H1 (cell line): ENCODE data around the gene TMEM117. TPM values are rescaled to one million over a fixed set of nuclear protein-coding genes. Genes with fewer than 3 reads are reported as not detected.

ENCODE experiments used
- CTCF ChIA-PET: fragments of 300-600 bp; sonication (Branson Sonifier 250); formaldehyde crosslinking; loops from one replicate; lab custom pipeline; 2021; ENCODE audit not compliant: partially characterized antibody; lab: Charles Lee
- POLR2A ChIA-PET: fragments of 300-600 bp; sonication (Branson Sonifier 250); formaldehyde crosslinking; loops from one replicate; lab custom pipeline; 2021; ENCODE audit warnings: inconsistent platforms; ENCODE audit not compliant: partially characterized antibody; lab: Charles Lee
- DNase-seq, 2 experiments: peaks; one replicate each; pipeline versions ENCODE4 v3.0.0 to v3.0.0-alpha.2; 2010 to 2022; ENCODE audit warnings: low spot score in 2 of 2, low read depth in 1 of 2, mixed read lengths in 1 of 2
- FAIRE-seq: peaks from 2 replicates; lab custom pipeline; 2011; peaks lifted over from hg19 to GRCh38; lab: Jason Lieb, UNC
- H2AFZ ChIP-seq: 2 replicates; pipeline ENCODE4 v1.8.1; 2012; ENCODE audit warnings: low read length, inconsistent platforms
- H2AK5ac ChIP-seq: 2 replicates; pipeline ENCODE4 v1.6.1; 2013; ENCODE audit warnings: low read depth, low read length
- H2BK120ac ChIP-seq: replicated peaks from 2 replicates; pipeline ENCODE3; 2013; ENCODE audit warnings: low read depth, low read length, inconsistent platforms
- H2BK12ac ChIP-seq: 2 replicates; pipeline ENCODE4 v1.6.1; 2013; ENCODE audit warnings: low read depth, low read length
- H2BK15ac ChIP-seq: 2 replicates; pipeline ENCODE4 v1.6.1; 2013; ENCODE audit warnings: low read length
- H2BK20ac ChIP-seq: 2 replicates; pipeline ENCODE4 v1.6.1; 2013; ENCODE audit warnings: low read length
- H2BK5ac ChIP-seq: 2 replicates; pipeline ENCODE4 v1.6.1; 2013; ENCODE audit warnings: low read depth, low read length
- H3K14ac ChIP-seq: 2 replicates; pipeline ENCODE4 v1.6.1; 2013; ENCODE audit warnings: inconsistent platforms; ENCODE audit not compliant: insufficient read length
- H3K18ac ChIP-seq: 2 replicates; pipeline ENCODE4 v1.6.1; 2013; ENCODE audit warnings: low read length; ENCODE audit errors: extremely low read depth
- H3K23ac ChIP-seq: 2 replicates; pipeline ENCODE4 v1.6.1; 2013; ENCODE audit warnings: inconsistent platforms; ENCODE audit not compliant: insufficient read length
- H3K23me2 ChIP-seq: 2 replicates; pipeline ENCODE4 v1.6.1; 2013; ENCODE audit warnings: low read depth, low read length
- H3K27ac ChIP-seq: 2 replicates; pipeline ENCODE4 v1.6.1; 2011; ENCODE audit warnings: low read depth, low read length, inconsistent platforms
- H3K27me3 ChIP-seq, 4 experiments: replicated peaks in 1 of 4; 1 replicate in 1 of 4; 2 replicates in 3 of 4; pipeline versions ENCODE4 v1.6.1 to v1.8.1; 2011 to 2013; ENCODE audit warnings: low read length in 3 of 4, mild to moderate bottlenecking in 3 of 4, inconsistent platforms in 2 of 4, mixed read lengths in 2 of 4, moderate library complexity in 1 of 4; ENCODE audit not compliant: control insufficient read depth in 3 of 4, insufficient read depth in 3 of 4; ENCODE audit errors: extremely low read depth in 1 of 4
- H3K36me3 ChIP-seq, 4 experiments: 2 replicates each; pipeline versions ENCODE4 v1.6.1 to v1.8.1; 2011 to 2013; ENCODE audit warnings: mild to moderate bottlenecking in 4 of 4, low read length in 3 of 4, moderate library complexity in 2 of 4, control low read depth in 1 of 4, inconsistent platforms in 1 of 4; ENCODE audit not compliant: insufficient read depth in 4 of 4, control insufficient read depth in 2 of 4
- H3K4ac ChIP-seq: replicated peaks from 2 replicates; pipeline ENCODE3; 2013; ENCODE audit warnings: low read length, low read depth, mixed read lengths, inconsistent platforms; ENCODE audit not compliant: insufficient read length
- H3K4me1 ChIP-seq, 4 experiments: replicated peaks in 1 of 4; 1 replicate in 1 of 4; 2 replicates in 3 of 4; pipeline versions ENCODE4 v1.6.1 to v1.8.1; 2011 to 2013; ENCODE audit warnings: low read length in 3 of 4, inconsistent platforms in 2 of 4, mixed read lengths in 1 of 4; ENCODE audit not compliant: insufficient read depth in 4 of 4, control insufficient read depth in 3 of 4
- H3K4me2 ChIP-seq, 2 experiments: 2 replicates each; pipeline versions ENCODE4 v1.6.1 to v1.8.1; 2011 to 2013; ENCODE audit warnings: low read depth in 2 of 2, low read length in 2 of 2, control low read depth in 1 of 2, inconsistent platforms in 1 of 2, mild to moderate bottlenecking in 1 of 2; ENCODE audit not compliant: insufficient read depth in 1 of 2
- H3K4me3 ChIP-seq, 4 experiments: fragments of 200-600, 300-600 bp in 1 of 4; sonication (generic), shearing (Covaris generic), sonication (Bioruptor Twin) in 1 of 4; 2 replicates each; pipeline versions ENCODE4 v1.5.1 to v1.8.1; 2011 to 2016; ENCODE audit warnings: low read length in 4 of 4, low read depth in 3 of 4, control low read depth in 2 of 4, inconsistent platforms in 2 of 4, mild to moderate bottlenecking in 2 of 4, mixed read lengths in 1 of 4, moderate library complexity in 1 of 4; ENCODE audit not compliant: insufficient read depth in 2 of 4; ENCODE audit errors: extremely low read depth in 1 of 4
- H3K56ac ChIP-seq: replicated peaks from 2 replicates; pipeline ENCODE3; 2013; ENCODE audit warnings: low read depth, mild to moderate bottlenecking, mixed read lengths, low read length, inconsistent platforms; ENCODE audit not compliant: insufficient read length
- H3K79me1 ChIP-seq: 2 replicates; pipeline ENCODE4 v1.6.1; 2013; ENCODE audit warnings: low read depth, low read length, control low read depth
- H3K79me2 ChIP-seq, 2 experiments: 2 replicates each; pipeline versions ENCODE4 v1.6.1 to v1.8.1; 2012 to 2013; ENCODE audit warnings: low read length in 2 of 2, mild to moderate bottlenecking in 2 of 2, inconsistent platforms in 1 of 2; ENCODE audit not compliant: insufficient read depth in 2 of 2, control insufficient read depth in 1 of 2
- H3K9ac ChIP-seq, 4 experiments: replicated peaks in 1 of 4; 1 replicate in 1 of 4; 2 replicates in 3 of 4; pipeline versions ENCODE4 v1.6.1 to v1.8.1; 2011 to 2013; ENCODE audit warnings: low read depth in 3 of 4, low read length in 3 of 4, control low read depth in 2 of 4, mild to moderate bottlenecking in 2 of 4, moderate library complexity in 2 of 4, inconsistent platforms in 1 of 4; ENCODE audit errors: extremely low read depth in 1 of 4
- H3K9me3 ChIP-seq, 2 experiments: 2 replicates each; pipeline versions ENCODE4 v1.6.1 to v1.8.1; 2012 to 2013; ENCODE audit warnings: mild to moderate bottlenecking in 2 of 2, moderate library complexity in 2 of 2, control low read depth in 1 of 2, inconsistent platforms in 1 of 2, low read depth in 1 of 2, low read length in 1 of 2, mixed read lengths in 1 of 2; ENCODE audit not compliant: insufficient read depth in 2 of 2
- H4K20me1 ChIP-seq, 2 experiments: replicated peaks in 1 of 2; 2 replicates each; pipeline versions ENCODE3 to v1.8.1; 2011 to 2013; ENCODE audit warnings: inconsistent platforms in 2 of 2, low read length in 2 of 2, mild to moderate bottlenecking in 1 of 2; ENCODE audit not compliant: insufficient read depth in 2 of 2, control insufficient read depth in 1 of 2
- H4K5ac ChIP-seq: 2 replicates; pipeline ENCODE4 v1.6.1; 2013; ENCODE audit warnings: low read length, low read depth, mixed read lengths, inconsistent platforms; ENCODE audit not compliant: insufficient read length
- H4K8ac ChIP-seq: 2 replicates; pipeline ENCODE4 v1.8.0; 2013; ENCODE audit warnings: mild to moderate bottlenecking, moderate library complexity, low read length, inconsistent platforms; ENCODE audit not compliant: insufficient read depth; ENCODE audit errors: extremely low read depth
- H4K91ac ChIP-seq: replicated peaks from 2 replicates; pipeline ENCODE3; 2013; ENCODE audit warnings: low read length, mixed read lengths, inconsistent platforms; ENCODE audit not compliant: insufficient read length
- CTBP2 ChIP-seq: IDR thresholded peaks from 2 replicates; pipeline ENCODE4 v1.7.0; 2011; ENCODE audit warnings: borderline replicate concordance, mild to moderate bottlenecking, moderate library complexity, mixed read lengths, low read length; ENCODE audit not compliant: insufficient read depth, insufficient read length
- EP300 ChIP-seq, 2 experiments: IDR thresholded peaks; 1 replicate in 1 of 2; 2 replicates in 1 of 2; pipeline ENCODE4 v1.6.1; 2011 to 2012; ENCODE audit warnings: low read depth in 2 of 2, low read length in 2 of 2, mild to moderate bottlenecking in 2 of 2, borderline replicate concordance in 1 of 2, inconsistent platforms in 1 of 2, moderate library complexity in 1 of 2
- RBBP5 ChIP-seq: IDR thresholded peaks from 2 replicates; pipeline ENCODE4 v1.7.1; 2012; ENCODE audit warnings: low read depth, mild to moderate bottlenecking, inconsistent platforms, low read length, moderate library complexity, borderline replicate concordance
- SP2 ChIP-seq: IDR thresholded peaks from 2 replicates; pipeline ENCODE4 v1.6.1; 2012; ENCODE audit warnings: mild to moderate bottlenecking, low read length, inconsistent platforms
- WGBS, 2 experiments: shearing (Covaris generic) in 1 of 2; methylation state at CpG; one replicate each; pipeline versions ENCODE4 v1.1.6 to v1.1.7; 2013 to 2015; ENCODE audit warnings: low lambda C conversion rate in 2 of 2, mixed read lengths in 2 of 2, inconsistent platforms in 1 of 2, low coverage in 1 of 2, missing lambda C conversion rate in 1 of 2; ENCODE audit not compliant: insufficient replicate concordance in 2 of 2, insufficient coverage in 1 of 2, insufficient read length in 1 of 2; ENCODE audit errors: extremely low coverage in 1 of 2, missing lambda C conversion rate in 1 of 2; 5-methylcytosine and 5-hydroxymethylcytosine counted together
- polyA plus RNA-seq, 7 experiments: library from polyadenylated mRNA; depleted of rRNA in 3 of 7; stranded (reverse) in 5 of 7; unstranded in 2 of 7; fragments of >200 nt in 5 of 7; fragments of 200-250 nt in 2 of 7; gene quantifications; 1 replicate in 5 of 7; 2 replicates in 1 of 7; 4 replicates in 1 of 7; pipeline versions ENCODE4 v1.2.1 to v1.2.3, GENCODE V29; 2011 to 2013; ENCODE audit warnings: missing spikeins in 2 of 7, mixed read lengths in 2 of 7
- total RNA-seq: library from RNA; stranded (reverse); fragmentation: NEBNext Ultra II Directional; extraction: Animal tissue kit (Norgen Biotek cat#: 25700); gene quantifications from 2 replicates; pipeline ENCODE4 v1.2.1, GENCODE V29; 2021

The TMEM117 gene
- total and polyA plus RNA-seq, 2 of the 8 experiments (the other 6 are each of a cell fraction or from before 2014, with no cell fraction given) = 0.80 to 1.4 TPM

- H2BK5ac ChIP-seq = no peak overlapping the region
- H3K27ac ChIP-seq = no peak overlapping the region
- WGBS, 2 experiments = 93 to 100% methylated on average over 1 to 3 of the region's 3 CpGs
- H3K23me2 ChIP-seq = no peaks in the 10 kb centered on the region
- no peak overlapping the region for H3K4me3 ChIP-seq
- FAIRE-seq (no peak), DNase-seq (no peak)
- H3K23ac ChIP-seq = no peak overlapping the region
- no peak overlapping the region for H3K18ac ChIP-seq
- H3K4ac ChIP-seq = no peak overlapping the region
- H2BK15ac ChIP-seq = no peak overlapping the region
- H2BK20ac ChIP-seq = no peak overlapping the region
- H3K36me3 ChIP-seq = no peaks in the 10 kb centered on the region
- no peak overlapping the region for H3K14ac ChIP-seq
- no peak overlapping the region for H2AK5ac ChIP-seq
- no peak overlapping the region for H4K8ac ChIP-seq
- H4K20me1 ChIP-seq = no peaks in the 10 kb centered on the region
- no peak overlapping the region for H4K91ac ChIP-seq
- no peak overlapping the region for H2AFZ ChIP-seq
- H3K56ac ChIP-seq = no peak overlapping the region
- no peak overlapping the region for H4K5ac ChIP-seq
- no peaks in the 10 kb centered on the region for H3K4me1 ChIP-seq
- no peak overlapping the region for H2BK120ac ChIP-seq
- CTCF ChIA-PET = no interaction called here
- no peaks in the 10 kb centered on the region for H3K79me1 ChIP-seq
- no peak overlapping the region for H2BK12ac ChIP-seq
- H3K9me3 ChIP-seq = no peaks in the 10 kb centered on the region
- H3K79me2 ChIP-seq = no peaks in the 10 kb centered on the region
- H3K4me2 ChIP-seq = no peak overlapping the region
- POLR2A ChIA-PET = no interaction called here
- no peak overlapping the region for H3K9ac ChIP-seq
- TF ChIP-seq RBBP5 = no peak
- TF ChIP-seq EP300 (IDR thresholded peaks at IDR 0.05; ENCODE audit: borderline replicate concordance in 1 of 2, low read depth in 2 of 2, low read length in 2 of 2) = no peak
- no peak for TF ChIP-seq CTBP2
- no peak for TF ChIP-seq SP2
- peaks cover 0 to 1% (median 0%) of the 10 kb centered on the region in 4 experiments; a peak in 1 of 7 replicates for H3K27me3 ChIP-seq
Observed at GRCh38 chr12:43964961-43965360, 129.1 kb downstream of the TMEM117 start.
